ENCODE data around the gene SIRT7. TPM values are rescaled to one million over a fixed set of nuclear protein-coding genes. Genes with fewer than 3 reads are reported as not detected.

Gene SIRT7
- polyA plus RNA-seq, 3 donors: 11.0 to 21.1 (median 14.1) TPM

GRCh38 chr17:81911969-81912368, 6.0 kb downstream of the SIRT7 start:
- DNase-seq (ENCODE audit: extremely low read depth in 1 of 11, low read depth in 9 of 11, low spot score in 4 of 11): no peak

- DNase-seq (ENCODE audit: extremely low read depth in 1 of 11, low read depth in 9 of 11, low spot score in 4 of 11): peak in 9 of 11 donors; percentile 63 to 87 (median 81)
These were observed 6.6 kb downstream of the SIRT7 start, which contains the start of gene PCYT2 for GRCh38 chr17:81911277-81911961. TSS of gene PCYT2 (minus strand) at chr17:81911399. CDS start at chr17:81911355, 44 bp downstream.

DNA sequence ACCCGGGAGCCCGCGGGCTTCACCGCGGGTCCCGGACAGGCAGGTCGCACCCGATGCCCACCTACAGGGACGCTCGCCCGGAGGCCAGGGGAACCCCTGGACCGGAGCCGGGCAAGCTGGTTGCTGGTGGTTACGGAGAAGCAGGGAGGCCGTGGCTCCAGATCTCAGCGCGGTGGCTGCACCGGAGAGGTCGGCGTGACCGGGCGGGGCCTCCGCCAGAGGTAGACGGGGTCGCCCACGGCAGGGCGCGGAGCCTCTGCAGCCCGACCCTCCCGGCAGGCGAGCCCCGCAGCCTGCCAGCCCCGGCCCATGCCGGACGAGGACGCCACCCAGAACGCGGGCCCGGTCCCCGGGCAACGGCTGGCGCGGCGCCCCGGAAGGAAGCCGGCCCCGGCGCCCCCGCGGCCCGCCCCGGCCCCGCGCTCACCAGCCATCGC, 7.1 kb downstream of the SIRT7 start:
- no peak for DNase-seq (ENCODE audit: extremely low read depth in 1 of 11, low read depth in 9 of 11, low spot score in 4 of 11)

DNA sequence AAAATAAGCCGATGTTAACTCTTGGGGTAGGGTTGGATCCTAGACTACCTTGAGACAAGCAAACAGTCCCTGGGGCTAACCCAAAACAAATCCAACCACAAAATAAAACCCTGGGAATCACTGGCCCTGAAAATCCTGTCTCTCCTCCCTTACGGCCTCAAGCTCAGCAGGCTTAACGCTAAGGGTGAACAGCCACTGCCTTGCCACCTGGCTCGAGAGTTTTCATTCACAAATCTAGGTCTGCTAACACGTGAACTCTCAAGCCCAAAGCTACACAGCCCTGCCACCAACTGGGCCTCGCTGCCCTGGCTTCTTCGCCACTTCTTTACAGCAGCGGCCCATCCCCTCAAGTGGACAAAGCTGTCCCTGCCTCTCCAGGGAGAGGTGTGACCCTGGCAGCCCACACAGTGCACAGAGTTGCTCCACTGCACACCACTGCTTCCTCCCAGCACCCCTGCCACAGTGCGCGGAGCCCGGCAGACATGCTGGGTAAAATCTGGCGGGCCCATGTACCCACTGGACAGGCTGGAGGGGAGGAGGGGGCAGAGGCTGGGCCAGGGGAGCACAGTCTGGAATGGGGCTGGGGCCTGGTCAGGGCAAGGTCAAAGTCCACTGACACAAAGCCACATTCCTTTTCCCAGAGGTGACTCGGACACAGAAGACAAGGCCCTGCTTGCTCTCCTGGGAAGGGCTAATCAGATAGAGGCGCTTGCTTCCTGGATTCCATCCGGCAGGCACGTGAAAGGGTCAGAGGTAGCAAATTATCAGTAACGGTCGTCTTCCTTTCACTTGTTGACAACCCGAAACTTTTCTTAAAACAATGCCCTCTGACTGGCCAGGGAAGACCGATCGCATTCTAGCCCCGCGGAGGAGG, 7.8 kb downstream of the SIRT7 start:
- DNase-seq (ENCODE audit: extremely low read depth in 1 of 11, low read depth in 9 of 11, low spot score in 4 of 11): no peak

DNA sequence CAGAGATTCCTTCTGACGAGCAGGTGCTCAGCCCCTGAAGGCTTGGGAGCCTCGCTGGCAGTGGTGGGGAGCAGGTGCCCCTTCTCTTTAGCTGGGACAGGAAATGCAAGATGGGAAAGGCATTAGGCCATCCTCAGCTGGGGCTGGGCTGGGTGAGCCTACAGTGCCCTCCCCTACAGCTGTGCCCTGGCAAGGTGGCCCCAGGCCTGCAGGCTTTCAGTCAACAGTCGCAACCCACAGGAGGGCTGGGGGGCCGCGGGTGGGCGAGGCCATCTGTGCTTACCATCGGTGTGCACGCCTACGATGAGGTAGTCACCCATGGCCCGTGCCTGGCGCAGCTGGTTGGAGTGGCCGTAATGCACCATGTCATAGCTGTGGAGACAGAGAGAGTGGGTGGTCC, 8.7 kb downstream of the SIRT7 start:
- DNase-seq (ENCODE audit: extremely low read depth in 1 of 11, low read depth in 9 of 11, low spot score in 4 of 11): no peak

DNA sequence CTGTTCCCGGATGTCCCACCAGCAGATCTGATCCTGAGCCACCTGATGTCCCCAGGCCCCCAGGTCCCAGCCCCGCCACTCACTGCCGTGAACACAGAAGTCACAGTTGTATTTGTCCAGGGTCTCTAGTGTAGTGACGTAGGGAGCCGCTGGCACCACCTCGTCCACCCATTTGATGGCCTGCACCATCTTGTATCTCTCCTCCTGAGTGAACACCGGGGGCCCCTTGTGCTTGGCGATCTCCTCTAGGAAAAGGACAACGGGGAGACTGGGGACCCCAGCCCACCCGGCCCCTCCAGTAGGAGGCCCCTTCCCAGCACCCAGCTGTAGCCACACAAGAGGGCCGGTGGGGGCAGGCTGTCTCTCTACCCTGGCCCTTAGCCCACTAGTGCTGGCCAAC, 9.2 kb downstream of the SIRT7 start:
- DNase-seq (ENCODE audit: extremely low read depth in 1 of 11, low read depth in 9 of 11, low spot score in 4 of 11): no peak

DNA sequence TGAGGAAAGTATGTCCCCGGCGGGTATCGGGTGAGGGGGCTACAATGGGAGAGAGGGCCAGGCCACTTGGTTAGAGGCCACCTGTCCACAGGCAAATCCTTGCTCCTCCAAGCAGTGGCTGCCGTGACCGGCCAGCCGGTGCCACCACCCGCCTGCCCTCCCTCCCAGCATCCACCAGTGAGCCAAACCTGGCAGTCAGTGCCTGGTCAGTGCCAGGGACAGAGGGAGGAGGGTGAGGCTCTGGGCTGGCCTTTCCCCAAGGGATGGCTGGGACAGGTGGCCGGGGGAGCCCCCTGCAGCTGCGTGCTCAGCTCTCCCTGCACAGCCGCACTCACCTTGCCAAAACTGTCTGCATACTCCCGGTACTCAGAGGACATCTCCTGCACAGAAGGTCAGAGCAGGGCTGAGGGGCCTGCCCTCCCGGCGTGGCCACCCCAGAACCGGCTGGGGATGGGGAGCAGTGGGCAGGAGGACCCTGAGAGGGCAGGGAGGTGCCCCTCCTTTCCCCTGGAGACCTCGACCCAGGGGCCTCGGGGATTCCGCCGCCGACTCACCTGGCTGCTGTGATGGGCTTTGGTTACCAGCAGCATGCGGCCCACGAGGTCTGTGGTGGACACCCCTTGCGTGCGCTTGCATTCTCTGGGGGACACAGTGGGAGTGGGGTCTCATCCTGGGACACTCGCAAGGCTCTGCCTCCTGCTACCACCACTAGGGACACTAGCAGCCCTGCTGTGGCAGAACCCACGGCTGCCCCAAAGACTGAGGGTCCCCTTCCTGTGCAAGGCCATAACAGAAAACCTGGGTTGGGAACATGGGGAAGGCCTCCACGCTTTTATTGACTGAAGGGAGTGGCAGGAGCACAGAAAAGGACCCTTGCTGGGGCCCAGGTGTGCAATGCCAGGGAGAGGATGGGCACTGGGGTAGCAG, 10.5 kb downstream of the SIRT7 start:
- no peak for DNase-seq (ENCODE audit: extremely low read depth in 1 of 11, low read depth in 9 of 11, low spot score in 4 of 11)

GRCh38 chr17:81906476-81907218, 11.3 kb downstream of the SIRT7 start:
- DNase-seq (ENCODE audit: extremely low read depth in 1 of 11, low read depth in 9 of 11, low spot score in 4 of 11): no peak

GRCh38 chr17:81905993-81906392, 12.0 kb downstream of the SIRT7 start:
- no peak for DNase-seq (ENCODE audit: extremely low read depth in 1 of 11, low read depth in 9 of 11, low spot score in 4 of 11)

DNA sequence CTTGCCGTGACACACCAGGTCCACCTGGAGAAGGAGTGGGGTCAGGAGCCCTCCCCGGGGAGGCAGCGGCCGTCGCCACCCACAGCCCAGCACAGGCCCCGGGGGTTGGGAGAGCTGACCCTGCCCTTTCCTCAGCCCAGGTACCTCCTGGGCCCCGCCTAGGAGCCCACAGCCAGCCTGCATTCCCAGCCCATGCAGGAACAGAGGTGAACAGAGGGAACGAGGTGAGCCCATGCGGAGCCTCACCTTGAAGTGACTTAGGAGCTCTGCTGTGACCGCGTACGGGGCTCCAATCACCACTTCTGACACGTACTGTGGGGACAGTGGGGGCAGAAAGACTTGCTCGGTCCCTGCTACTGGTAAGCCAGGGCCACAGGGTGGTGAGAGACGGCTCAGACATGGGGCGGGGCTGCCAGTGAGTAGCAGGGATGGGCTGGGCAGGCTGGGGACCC, 12.5 kb downstream of the SIRT7 start:
- DNase-seq (ENCODE audit: extremely low read depth in 1 of 11, low read depth in 9 of 11, low spot score in 4 of 11): no peak

DNA sequence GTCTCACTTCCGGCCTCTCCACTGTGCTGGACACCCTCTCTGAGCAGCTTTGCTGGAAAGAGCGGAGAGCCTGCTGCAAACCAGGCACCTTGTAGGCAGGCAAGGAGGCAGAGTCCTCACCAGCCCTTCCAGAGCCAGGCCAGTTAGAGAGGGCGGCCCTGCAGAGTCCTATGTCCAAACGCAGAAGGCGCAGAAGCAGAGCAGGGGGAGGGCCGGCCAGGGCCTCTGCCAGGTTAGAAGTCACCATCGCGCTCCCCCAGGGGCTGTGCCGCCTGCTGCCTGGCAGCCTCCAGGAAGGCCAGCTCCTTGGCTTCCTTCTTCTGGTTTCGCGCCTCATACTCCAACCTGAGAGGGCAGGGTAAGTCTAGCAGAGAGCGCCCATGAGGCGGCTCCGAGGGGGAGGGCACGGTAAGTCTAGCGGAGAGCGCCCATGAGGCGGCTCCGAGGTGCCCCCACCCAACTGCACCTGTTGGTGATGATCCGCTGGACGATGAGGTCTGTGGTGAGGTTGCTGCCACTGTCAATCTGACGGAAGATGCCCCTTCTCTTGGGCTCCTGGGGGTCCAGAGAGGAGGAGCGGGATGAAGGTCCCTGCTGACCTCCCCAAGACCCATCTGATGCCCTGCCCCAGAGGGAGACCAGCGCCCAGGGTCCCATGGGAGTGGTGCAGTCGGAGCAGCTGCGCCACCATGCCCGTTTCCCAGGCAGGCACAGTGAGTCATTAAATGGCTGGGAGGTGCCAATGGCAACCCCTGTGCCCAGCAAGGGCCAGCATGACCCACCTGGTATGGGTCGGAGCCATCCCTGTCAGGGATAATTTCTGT, 13.2 kb downstream of the SIRT7 start:
- DNase-seq (ENCODE audit: extremely low read depth in 1 of 11, low read depth in 9 of 11, low spot score in 4 of 11): no peak

- no peak for DNase-seq (ENCODE audit: extremely low read depth in 1 of 11, low read depth in 9 of 11, low spot score in 4 of 11)
These were observed 13.9 kb downstream of the SIRT7 start for GRCh38 chr17:81903896-81904599.

GRCh38 chr17:81903415-81903831, 14.6 kb downstream of the SIRT7 start:
- DNase-seq (ENCODE audit: extremely low read depth in 1 of 11, low read depth in 9 of 11, low spot score in 4 of 11): no peak

DNA sequence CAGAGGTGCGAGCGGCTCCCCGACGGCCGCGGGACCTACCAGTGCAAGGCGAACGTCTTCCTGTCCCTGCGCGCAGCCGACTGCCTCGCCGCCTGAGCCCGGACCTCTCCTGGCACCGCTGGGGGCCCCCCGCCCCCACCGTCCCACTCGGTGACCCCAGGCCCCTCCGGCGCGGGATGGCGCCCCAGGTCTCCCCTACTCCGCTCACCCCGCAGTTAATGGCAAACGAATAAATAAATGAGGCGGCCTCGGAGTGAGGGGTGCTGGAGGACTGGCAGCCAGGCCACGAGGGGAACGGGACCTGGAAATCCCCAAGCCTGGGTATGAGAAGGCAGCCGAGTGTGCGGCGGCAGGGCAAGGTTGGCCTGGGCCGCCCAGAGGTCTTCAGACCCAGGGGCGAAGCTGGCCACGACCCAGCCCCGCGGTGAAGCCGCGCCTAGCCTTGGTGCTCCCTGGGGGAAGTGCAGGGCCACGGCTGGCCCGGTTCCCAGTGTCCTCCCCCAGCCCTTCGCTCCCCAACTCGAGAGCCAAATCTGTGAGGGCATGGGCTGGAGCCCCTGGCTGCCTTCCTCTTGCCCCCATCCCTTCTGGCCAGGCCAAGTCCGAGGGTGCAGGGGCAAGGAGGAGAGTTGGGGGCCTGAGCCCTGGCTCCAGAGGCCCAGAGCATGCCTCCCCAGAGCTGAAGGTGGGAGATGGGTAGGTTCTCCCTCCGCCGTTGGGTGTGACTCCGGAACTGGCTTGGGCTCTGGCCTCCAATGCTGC, 15.1 kb downstream of the SIRT7 start:
- DNase-seq (ENCODE audit: extremely low read depth in 1 of 11, low read depth in 9 of 11, low spot score in 4 of 11): no peak

DNA sequence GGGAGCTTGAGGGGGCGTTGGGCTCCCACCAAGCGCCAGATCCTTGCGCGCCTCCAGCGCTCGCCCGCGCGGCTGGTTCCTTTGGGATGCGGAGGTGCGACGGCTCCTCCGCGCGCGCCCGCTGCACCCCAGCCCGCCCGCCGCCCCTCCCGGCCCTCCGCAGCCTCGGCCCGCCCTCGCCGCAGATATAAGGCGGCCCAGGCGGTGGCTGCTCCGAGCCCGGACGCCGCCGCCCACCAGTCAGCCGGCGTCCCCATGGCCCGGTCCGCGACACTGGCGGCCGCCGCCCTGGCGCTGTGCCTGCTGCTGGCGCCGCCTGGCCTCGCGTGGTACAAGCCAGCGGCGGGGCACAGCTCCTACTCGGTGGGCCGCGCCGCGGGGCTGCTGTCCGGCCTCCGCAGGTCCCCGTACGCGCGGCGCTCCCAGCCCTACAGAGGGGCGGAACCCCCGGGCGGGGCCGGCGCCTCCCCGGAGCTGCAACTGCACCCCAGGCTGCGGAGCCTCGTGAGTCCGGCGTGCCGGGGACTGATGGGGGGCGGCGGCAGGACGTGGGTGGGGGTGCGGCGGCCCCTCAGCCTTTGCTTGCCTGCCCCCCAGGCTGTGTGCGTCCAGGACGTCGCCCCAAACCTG, 15.8 kb downstream of the SIRT7 start, which contains the start of gene NPB:
NPB (plus strand) TSS at position 216 of the 630 bp plus-strand sequence; CDS start at position 256, 40 bp downstream.
- no peak for DNase-seq (ENCODE audit: extremely low read depth in 1 of 11, low read depth in 9 of 11, low spot score in 4 of 11)
